ENCODE measurements around the gene FAM50A.

FAM50A gene

DNA sequence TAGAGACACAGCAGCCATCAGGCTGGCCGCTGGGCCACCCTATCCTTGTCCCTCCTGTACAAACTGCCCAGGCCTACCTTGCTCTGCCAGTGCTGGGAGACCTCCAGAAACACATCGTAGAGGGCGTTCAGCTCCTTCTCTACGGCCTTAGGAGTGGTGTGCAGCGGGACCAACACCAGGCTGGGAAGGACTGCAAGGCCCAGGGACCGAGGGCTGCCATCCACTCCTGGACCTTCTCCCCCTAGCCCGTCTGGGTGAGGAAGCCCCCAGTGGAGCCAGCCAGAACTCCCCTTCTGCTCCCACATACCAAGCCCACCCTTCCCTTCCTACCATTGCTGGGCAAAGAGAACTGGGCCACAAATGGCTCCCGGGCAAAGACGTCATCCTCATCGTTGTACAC is 40.7 kb upstream of the FAM50A start:
- H3K4me3 ChIP-seq (ENCODE audit: low read length), result no peak overlapping the region
- peaks cover 4% of the 10 kb centered on the region for H3K4me1 ChIP-seq (ENCODE audit: control insufficient read depth, insufficient read depth, low read length)
- H3K36me3 ChIP-seq (ENCODE audit: control insufficient read depth, insufficient read depth, low read length), result peaks cover 12% of the 10 kb centered on the region
- no peak overlapping the region for H3K9ac ChIP-seq (ENCODE audit: low read length)
- no peak overlapping the region for H3K27ac ChIP-seq (ENCODE audit: low read depth, low read length)
- H3K27me3 ChIP-seq (ENCODE audit: control insufficient read depth, insufficient read depth, low read length), result no peaks in the 10 kb centered on the region

DNA sequence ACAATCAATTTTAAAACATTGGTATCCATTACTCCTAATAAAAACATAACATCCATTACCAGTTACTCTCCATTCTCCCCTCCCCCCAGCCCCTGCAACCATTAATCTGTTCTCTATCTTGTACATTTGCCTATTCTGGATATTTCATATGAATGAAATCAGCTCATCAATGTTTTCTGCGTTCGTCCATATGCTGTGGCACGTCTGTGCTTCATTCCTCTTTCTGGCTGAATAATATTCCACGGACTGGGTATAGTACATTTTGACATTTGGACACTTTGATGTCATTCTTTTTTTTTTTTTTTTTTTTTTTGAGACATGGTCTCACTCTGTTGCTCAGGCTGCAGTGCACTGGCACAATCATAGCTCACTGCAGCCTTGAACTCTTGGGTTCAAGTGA is 40.1 kb upstream of the FAM50A start:
- H3K27ac ChIP-seq (ENCODE audit: low read depth, low read length), result no peak overlapping the region
- H3K4me1 ChIP-seq (ENCODE audit: control insufficient read depth, insufficient read depth, low read length), result peaks cover 4% of the 10 kb centered on the region
- no peaks in the 10 kb centered on the region for H3K27me3 ChIP-seq (ENCODE audit: control insufficient read depth, insufficient read depth, low read length)
- no peak overlapping the region for H3K4me3 ChIP-seq (ENCODE audit: low read length)
- no peak overlapping the region for H3K9ac ChIP-seq (ENCODE audit: low read length)
- peaks cover 12% of the 10 kb centered on the region for H3K36me3 ChIP-seq (ENCODE audit: control insufficient read depth, insufficient read depth, low read length)

DNA sequence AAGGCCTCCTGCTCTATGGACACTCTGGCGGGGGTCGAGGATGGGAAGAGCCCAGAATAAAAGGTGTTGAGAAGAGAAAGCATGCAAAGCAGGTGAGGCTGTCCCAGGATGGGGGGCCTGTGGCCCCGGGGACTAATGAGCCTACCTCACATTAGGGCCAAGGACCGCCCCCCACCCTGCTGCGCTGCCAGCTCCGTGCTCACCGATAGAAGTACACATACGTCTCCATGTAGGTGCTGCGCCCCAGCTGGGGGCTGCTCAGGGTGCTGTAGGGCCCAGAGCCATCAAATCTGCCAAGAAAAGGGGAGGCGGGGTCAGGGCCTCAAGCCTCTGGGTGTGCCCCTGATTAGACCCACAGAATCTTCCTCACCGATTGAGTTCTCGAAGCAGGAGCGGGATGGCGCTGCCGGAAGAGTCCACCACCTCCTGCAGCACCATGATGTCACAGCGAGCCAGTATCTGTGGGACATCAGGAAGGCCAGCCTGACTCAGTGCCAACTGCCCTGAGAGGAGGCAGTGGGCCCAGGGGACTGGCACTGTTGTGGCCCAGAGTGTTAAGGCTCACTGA is 39.2 kb upstream of the FAM50A start:
- no peaks in the 10 kb centered on the region for H3K4me1 ChIP-seq (ENCODE audit: control insufficient read depth, insufficient read depth, low read length)
- no peak overlapping the region for H3K4me3 ChIP-seq (ENCODE audit: low read length)
- no peak overlapping the region for H3K27ac ChIP-seq (ENCODE audit: low read depth, low read length)
- no peaks in the 10 kb centered on the region for H3K27me3 ChIP-seq (ENCODE audit: control insufficient read depth, insufficient read depth, low read length)
- H3K9ac ChIP-seq (ENCODE audit: low read length), result no peak overlapping the region
- peaks cover 8% of the 10 kb centered on the region for H3K36me3 ChIP-seq (ENCODE audit: control insufficient read depth, insufficient read depth, low read length)

DNA sequence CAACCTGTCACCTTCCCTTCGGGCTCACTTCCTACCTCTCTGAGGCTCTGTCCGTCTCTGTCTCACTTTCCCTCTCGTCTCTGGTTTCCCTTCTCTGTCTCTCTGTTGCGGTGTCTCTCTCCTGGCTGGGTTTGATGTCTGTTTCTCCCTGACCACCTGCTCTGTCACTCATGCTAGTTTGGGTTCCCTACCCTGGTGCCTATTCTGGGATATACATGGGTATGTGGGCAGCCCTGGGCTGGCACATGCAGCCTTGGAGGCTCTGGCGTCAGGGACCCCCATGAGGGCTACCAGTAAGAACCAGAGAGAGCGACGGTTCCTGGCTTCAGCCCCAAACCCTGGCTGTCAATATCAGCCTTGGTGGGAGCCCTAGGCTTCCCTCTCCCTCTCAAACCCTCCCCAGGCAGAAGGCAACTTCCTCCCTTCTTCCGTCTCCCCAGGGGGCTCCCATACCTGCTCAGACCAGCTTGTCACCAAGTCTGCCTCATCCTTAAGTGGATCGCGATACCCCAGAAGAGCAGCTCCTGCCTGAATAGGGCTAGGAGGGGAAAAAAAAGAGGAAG is 35.2 kb upstream of the FAM50A start:
- Histone ChIP-seq H3K27ac (ENCODE audit: low read depth, low read length) (no peak overlapping the region), H3K36me3 (ENCODE audit: control insufficient read depth, insufficient read depth, low read length) (no peaks in the 10 kb centered on the region), H3K9ac (ENCODE audit: low read length) (no peak overlapping the region), H3K4me1 (ENCODE audit: control insufficient read depth, insufficient read depth, low read length) (no peaks in the 10 kb centered on the region), H3K27me3 (ENCODE audit: control insufficient read depth, insufficient read depth, low read length) (peaks cover 2% of the 10 kb centered on the region), H3K4me3 (ENCODE audit: low read length) (peak overlapping the region; percentile 46)

DNA sequence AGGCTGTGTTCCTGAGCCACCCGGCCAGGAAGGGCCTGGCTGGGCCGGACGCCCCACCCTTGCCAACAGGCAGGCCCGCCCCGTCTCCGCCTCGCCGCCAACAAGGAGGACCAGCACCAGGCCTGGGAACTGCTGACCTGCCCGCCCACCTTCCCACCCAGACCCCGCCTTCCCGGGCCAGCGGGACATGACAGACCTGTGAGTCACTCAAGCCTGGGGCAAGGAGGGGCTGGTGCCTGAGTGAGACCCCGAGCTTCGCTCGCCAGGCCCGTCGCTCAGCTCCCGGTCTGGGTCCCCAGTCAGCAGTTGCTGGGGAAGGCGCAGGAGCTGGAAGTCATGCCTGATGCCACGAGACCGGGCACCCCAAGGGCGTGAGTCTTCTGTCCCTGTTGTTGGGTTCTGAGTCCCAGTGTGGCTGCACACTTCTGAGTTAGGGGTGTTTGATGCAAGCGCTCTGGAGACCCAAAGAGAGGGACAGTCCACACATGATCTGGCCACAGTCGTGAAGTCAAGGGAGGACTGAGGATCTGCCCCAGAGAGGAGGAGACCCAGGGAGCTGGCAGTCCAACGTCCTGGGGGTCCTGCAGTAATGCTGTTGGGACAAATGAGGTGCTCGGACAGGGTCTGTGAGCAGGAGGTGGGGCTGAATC is 34.6 kb upstream of the FAM50A start, which contains the start of gene DNASE1L1:
TSS of gene DNASE1L1 (minus strand) at position 33 of the 650 bp plus-strand sequence. CDS start 3,686 bp downstream, outside the sequence.
- peak within 1 kb of the TSS; percentile 32 for H3K27ac ChIP-seq (ENCODE audit: low read depth, low read length)
- peaks cover 2% of the 10 kb centered on the region for H3K27me3 ChIP-seq (ENCODE audit: control insufficient read depth, insufficient read depth, low read length)
- H3K4me1 ChIP-seq (ENCODE audit: control insufficient read depth, insufficient read depth, low read length), result no peaks in the 10 kb centered on the region
- H3K4me3 ChIP-seq (ENCODE audit: low read length), result peak within 1 kb of the TSS; percentile 49
- H3K9ac ChIP-seq (ENCODE audit: low read length), result no peak within 1 kb of the TSS
- no peaks in the 10 kb centered on the region for H3K36me3 ChIP-seq (ENCODE audit: control insufficient read depth, insufficient read depth, low read length)

DNA sequence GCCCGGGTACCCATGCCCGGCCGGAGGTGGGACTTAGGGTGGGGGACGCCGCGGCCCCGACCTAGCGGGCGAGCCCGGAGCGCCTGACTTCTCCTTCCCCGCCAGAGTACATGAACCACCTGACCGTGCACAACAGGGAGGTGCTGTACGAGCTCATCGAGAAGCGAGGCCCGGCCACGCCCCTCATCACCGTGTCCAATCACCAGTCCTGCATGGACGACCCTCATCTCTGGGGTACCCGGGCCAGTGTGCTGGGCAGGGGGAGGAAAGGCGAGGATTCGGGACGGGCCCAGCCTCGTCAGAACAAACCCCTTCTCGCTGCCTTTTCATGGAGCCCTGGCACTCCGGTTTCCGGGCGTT is 32.0 kb upstream of the FAM50A start:
- peak overlapping the region; percentile 85 for H3K27ac ChIP-seq (ENCODE audit: low read depth, low read length)
- peak overlapping the region; percentile 70 for H3K4me3 ChIP-seq (ENCODE audit: low read length)
- no peaks in the 10 kb centered on the region for H3K4me1 ChIP-seq (ENCODE audit: control insufficient read depth, insufficient read depth, low read length)
- H3K27me3 ChIP-seq (ENCODE audit: control insufficient read depth, insufficient read depth, low read length), result peaks cover 2% of the 10 kb centered on the region
- H3K9ac ChIP-seq (ENCODE audit: low read length), result peak overlapping the region; percentile 62
- H3K36me3 ChIP-seq (ENCODE audit: control insufficient read depth, insufficient read depth, low read length), result no peaks in the 10 kb centered on the region

DNA sequence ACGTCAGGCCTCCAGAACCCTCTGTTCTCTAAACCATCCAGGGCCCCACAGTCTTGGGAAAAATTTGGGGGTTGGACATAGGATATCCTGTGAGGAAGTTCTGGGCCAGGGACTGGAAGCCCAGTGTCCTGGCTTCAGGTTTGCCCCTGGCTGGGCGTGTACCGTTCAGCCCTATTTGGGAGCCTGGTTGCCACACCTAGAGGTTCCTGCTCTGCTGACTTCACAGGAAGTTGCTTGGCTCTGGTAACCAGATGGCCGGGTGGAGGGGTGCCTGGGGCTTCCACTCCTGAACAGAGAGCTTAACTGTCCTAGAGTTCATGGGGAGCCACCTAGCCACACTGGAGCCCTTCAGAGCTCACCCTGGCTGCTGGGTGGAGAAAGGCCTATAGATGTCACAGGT is 31.5 kb upstream of the FAM50A start:
- peak overlapping the region; percentile 70 for H3K4me3 ChIP-seq (ENCODE audit: low read length)
- H3K9ac ChIP-seq (ENCODE audit: low read length), result no peak overlapping the region
- H3K36me3 ChIP-seq (ENCODE audit: control insufficient read depth, insufficient read depth, low read length), result no peaks in the 10 kb centered on the region
- peaks cover 2% of the 10 kb centered on the region for H3K27me3 ChIP-seq (ENCODE audit: control insufficient read depth, insufficient read depth, low read length)
- H3K4me1 ChIP-seq (ENCODE audit: control insufficient read depth, insufficient read depth, low read length), result no peaks in the 10 kb centered on the region
- peak overlapping the region; percentile 85 for H3K27ac ChIP-seq (ENCODE audit: low read depth, low read length)

DNA sequence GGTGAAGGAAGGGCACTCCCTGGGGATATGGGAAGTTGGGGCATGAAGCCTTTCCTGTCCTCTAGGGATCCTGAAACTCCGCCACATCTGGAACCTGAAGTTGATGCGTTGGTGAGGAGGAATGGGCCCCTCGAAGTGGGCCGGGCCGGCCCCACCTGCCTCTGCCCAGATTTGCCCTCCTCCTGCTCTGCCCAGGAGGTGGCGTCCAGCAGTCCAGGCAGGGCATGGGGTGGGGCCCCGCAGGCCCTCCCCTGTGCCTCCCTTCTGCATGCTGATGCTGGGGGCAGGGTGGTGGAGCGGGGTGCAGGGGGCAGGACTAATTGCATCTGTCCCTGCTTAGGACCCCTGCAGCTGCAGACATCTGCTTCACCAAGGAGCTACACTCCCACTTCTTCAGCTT is 30.8 kb upstream of the FAM50A start:
- H3K4me1 ChIP-seq (ENCODE audit: control insufficient read depth, insufficient read depth, low read length), result no peaks in the 10 kb centered on the region
- H3K4me3 ChIP-seq (ENCODE audit: low read length), result no peak overlapping the region
- no peak overlapping the region for H3K27ac ChIP-seq (ENCODE audit: low read depth, low read length)
- peaks cover 2% of the 10 kb centered on the region for H3K27me3 ChIP-seq (ENCODE audit: control insufficient read depth, insufficient read depth, low read length)
- H3K36me3 ChIP-seq (ENCODE audit: control insufficient read depth, insufficient read depth, low read length), result no peaks in the 10 kb centered on the region
- no peak overlapping the region for H3K9ac ChIP-seq (ENCODE audit: low read length)

DNA sequence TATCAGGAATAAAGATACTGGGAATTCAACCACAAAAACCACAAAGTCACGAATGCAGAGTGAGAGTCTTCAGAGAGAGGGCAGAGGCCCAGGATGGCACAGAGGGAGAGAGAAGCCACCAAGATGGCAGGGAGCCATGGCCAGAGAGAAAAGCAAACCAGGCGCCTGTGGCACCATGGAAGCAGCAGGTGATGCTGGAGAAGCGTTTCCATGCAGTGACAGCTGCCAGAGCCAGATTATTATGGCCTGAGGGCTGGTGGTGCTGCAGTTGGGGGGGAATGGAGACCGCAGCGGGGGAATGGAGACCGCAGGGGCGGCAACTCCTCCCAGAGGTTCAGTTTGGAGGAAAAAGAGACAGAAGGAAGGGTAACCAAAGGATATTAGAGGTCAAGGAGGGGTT is 26.8 kb upstream of the FAM50A start:
- Histone ChIP-seq H3K27ac (ENCODE audit: low read depth, low read length) (no peak overlapping the region), H3K36me3 (ENCODE audit: control insufficient read depth, insufficient read depth, low read length) (no peaks in the 10 kb centered on the region), H3K4me1 (ENCODE audit: control insufficient read depth, insufficient read depth, low read length) (no peaks in the 10 kb centered on the region), H3K4me3 (ENCODE audit: low read length) (no peak overlapping the region), H3K27me3 (ENCODE audit: control insufficient read depth, insufficient read depth, low read length) (peaks cover 4% of the 10 kb centered on the region), H3K9ac (ENCODE audit: low read length) (no peak overlapping the region)

DNA sequence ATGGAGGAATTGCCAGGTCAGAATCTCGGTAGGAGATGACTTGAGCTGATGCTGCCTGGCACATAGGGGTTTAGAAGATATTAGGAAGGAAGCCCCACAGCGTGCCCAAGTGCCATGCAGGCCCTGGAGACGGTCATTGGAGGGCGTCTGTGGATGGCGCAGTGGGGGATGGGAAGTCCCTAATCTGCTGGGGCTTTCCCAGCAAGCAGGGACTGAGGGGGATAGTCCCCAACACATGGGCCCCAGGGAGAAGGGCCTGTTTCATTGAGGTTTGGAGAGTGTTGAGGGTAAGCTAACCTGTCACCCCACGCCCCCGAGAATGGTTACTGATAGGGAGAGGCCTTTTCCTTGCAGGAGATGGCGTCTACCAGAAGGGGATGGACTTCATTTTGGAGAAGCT is 24.8 kb upstream of the FAM50A start:
- Histone ChIP-seq H3K9ac (ENCODE audit: low read length) (no peak overlapping the region), H3K27ac (ENCODE audit: low read depth, low read length) (no peak overlapping the region), H3K4me3 (ENCODE audit: low read length) (no peak overlapping the region), H3K36me3 (ENCODE audit: control insufficient read depth, insufficient read depth, low read length) (no peaks in the 10 kb centered on the region), H3K27me3 (ENCODE audit: control insufficient read depth, insufficient read depth, low read length) (peaks cover 3% of the 10 kb centered on the region), H3K4me1 (ENCODE audit: control insufficient read depth, insufficient read depth, low read length) (no peaks in the 10 kb centered on the region)

DNA sequence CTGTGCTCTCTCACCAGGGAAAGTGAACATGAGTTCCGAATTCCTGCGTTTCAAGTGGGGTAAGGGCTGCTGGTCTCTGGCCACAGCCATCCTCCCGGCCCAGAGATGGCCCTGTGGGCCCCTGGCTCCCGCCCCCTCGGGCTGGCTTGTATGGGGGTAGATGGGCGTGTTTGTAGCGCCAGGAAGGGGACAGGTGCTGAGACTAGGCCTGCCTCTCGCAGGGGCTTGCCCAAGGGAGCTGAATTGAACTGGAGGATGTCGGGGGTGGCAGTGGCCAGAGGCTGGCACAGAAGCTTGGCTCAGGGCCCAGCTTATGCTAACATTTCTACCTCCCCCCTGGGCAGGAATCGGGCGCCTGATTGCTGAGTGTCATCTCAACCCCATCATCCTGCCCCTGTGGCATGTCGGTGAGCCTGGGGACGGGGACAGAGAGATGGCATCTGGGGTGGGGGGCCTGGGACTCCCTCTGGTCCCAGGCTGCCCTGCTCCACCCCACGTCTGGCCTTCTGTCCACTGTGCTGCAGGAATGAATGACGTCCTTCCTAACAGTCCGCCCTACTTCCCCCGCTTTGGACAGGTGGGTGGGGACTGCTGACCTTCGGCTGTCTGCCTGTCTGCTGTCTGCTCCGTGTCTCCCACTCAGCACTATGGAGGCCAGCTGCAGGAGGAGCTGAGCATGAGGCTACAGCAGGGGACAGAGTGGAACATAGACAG is 24.1 kb upstream of the FAM50A start:
- H3K4me1 ChIP-seq (ENCODE audit: control insufficient read depth, insufficient read depth, low read length), result no peaks in the 10 kb centered on the region
- H3K27ac ChIP-seq (ENCODE audit: low read depth, low read length), result no peak overlapping the region
- H3K9ac ChIP-seq (ENCODE audit: low read length), result no peak overlapping the region
- no peaks in the 10 kb centered on the region for H3K36me3 ChIP-seq (ENCODE audit: control insufficient read depth, insufficient read depth, low read length)
- H3K4me3 ChIP-seq (ENCODE audit: low read length), result no peak overlapping the region
- peaks cover 3% of the 10 kb centered on the region for H3K27me3 ChIP-seq (ENCODE audit: control insufficient read depth, insufficient read depth, low read length)

DNA sequence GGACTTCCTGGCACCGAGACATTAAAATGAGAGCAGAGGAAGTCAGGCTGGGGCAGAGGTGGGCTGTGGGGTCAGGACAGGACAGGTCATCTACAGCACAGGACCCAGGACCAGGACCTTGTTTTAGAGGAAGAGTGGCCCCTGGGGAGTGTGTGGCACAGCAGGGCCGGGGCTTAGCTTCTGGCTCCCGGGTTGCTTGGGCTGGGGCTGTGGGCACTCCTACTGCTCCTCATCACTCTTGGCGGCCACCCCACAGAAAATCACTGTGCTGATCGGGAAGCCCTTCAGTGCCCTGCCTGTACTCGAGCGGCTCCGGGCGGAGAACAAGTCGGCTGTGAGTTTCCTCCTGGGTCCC is 23.6 kb upstream of the FAM50A start:
- H3K4me1 ChIP-seq (ENCODE audit: control insufficient read depth, insufficient read depth, low read length), result no peaks in the 10 kb centered on the region
- no peaks in the 10 kb centered on the region for H3K36me3 ChIP-seq (ENCODE audit: control insufficient read depth, insufficient read depth, low read length)
- peaks cover 3% of the 10 kb centered on the region for H3K27me3 ChIP-seq (ENCODE audit: control insufficient read depth, insufficient read depth, low read length)
- no peak overlapping the region for H3K4me3 ChIP-seq (ENCODE audit: low read length)
- no peak overlapping the region for H3K27ac ChIP-seq (ENCODE audit: low read depth, low read length)
- H3K9ac ChIP-seq (ENCODE audit: low read length), result no peak overlapping the region
